Smooth muscle cell of the coronary artery (primary cell): Measurements from ENCODE around the gene MYH3. TPM values are rescaled to one million over a fixed set of nuclear protein-coding genes. Genes with fewer than 3 reads are reported as not detected.

Experiments used
- total RNA-seq: library from RNA; depleted of rRNA; stranded (reverse); fragments of >200 nt; gene quantifications from 2 replicates; pipeline ENCODE4 v1.2.3, GENCODE V29; 2014; ENCODE audit warnings: low replicate concordance

MYH3 gene
- 0.30 and 0.59 TPM in 2 replicates for total RNA-seq

DNA sequence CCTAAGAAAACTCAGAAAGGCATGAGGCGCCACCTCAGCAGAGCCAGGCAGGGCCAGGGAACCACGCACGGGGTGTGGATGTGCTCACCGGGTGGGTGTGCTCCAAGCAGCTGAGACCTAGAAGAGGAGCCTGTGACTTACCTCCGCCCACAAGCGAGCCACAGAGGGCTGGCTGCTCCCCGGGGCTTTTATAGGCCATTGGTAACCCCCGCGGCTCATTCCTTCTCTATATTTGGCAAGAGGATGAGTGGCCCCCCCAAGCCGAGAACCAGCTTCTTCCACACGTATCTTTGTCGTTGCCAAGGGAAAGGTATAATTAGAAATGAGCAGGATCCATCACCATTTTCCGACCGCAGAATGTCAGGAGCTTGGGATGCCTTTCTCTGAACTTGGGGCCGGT lies at the start of gene MYH3:
Gene MYH3, minus strand, starts transcription at position 162 of the 400 bp plus-strand sequence. CDS start 2,245 bp downstream, outside the sequence.

GRCh38 chr17:10697092-10698081 lies 40.3 kb upstream of the MYH3 start, which contains the start of the genes ADPRM and SCO1:
TSS of gene ADPRM (plus strand) at chr17:10697594. CDS start at chr17:10704927, 7,333 bp downstream.
TSS of gene SCO1 (minus strand) at chr17:10697533. CDS start at chr17:10697507, 26 bp downstream.

Other genes starting within 250 kb of the MYH3 start
- gene MYH8, start 235.4 kb downstream of the MYH3 start, total RNA-seq, result not detected in 2 replicates
- not detected in 2 replicates for gene MYH4, start 187.8 kb downstream of the MYH3 start, total RNA-seq
- gene MYH1, start 138.8 kb downstream of the MYH3 start, total RNA-seq, result not detected in 2 replicates
- not detected in 2 replicates for gene MYH2, start 107.7 kb downstream of the MYH3 start, total RNA-seq
- gene SCO1, start 40.2 kb upstream of the MYH3 start, total RNA-seq, result 9.8 and 41.6 TPM in 2 replicates
- gene ADPRM, start 40.3 kb upstream of the MYH3 start, total RNA-seq, result 9.2 and 13.4 TPM in 2 replicates
- gene TMEM220, start 72.7 kb upstream of the MYH3 start, total RNA-seq, result 1.7 and 2.7 TPM in 2 replicates
- gene TMEM238L, start 146.8 kb upstream of the MYH3 start, total RNA-seq, result not detected in 2 replicates
- gene PIRT, start 180.8 kb upstream of the MYH3 start, total RNA-seq, result not detected in 2 replicates